Raji (cell line): Measurements from ENCODE around the gene SPPL2A.
A peak's percentile ranks its signal among the peaks of the same experiment; 100 is the strongest.

ENCODE experiments used
- POLR2A ChIP-seq: IDR thresholded peaks from 2 replicates; pipeline ENCODE4 v1.6.1; 2011; ENCODE audit warnings: low read depth, low read length, control low read depth; ENCODE audit not compliant: insufficient read depth

SPPL2A gene, protein sequence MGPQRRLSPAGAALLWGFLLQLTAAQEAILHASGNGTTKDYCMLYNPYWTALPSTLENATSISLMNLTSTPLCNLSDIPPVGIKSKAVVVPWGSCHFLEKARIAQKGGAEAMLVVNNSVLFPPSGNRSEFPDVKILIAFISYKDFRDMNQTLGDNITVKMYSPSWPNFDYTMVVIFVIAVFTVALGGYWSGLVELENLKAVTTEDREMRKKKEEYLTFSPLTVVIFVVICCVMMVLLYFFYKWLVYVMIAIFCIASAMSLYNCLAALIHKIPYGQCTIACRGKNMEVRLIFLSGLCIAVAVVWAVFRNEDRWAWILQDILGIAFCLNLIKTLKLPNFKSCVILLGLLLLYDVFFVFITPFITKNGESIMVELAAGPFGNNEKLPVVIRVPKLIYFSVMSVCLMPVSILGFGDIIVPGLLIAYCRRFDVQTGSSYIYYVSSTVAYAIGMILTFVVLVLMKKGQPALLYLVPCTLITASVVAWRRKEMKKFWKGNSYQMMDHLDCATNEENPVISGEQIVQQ

GRCh38 chr15:50765195-50765967 is at the start of gene SPPL2A:
TSS of gene SPPL2A (minus strand) at chr15:50765706. CDS start at chr15:50765533, 173 bp downstream.
- TF ChIP-seq POLR2A = peak; percentile 93

DNA sequence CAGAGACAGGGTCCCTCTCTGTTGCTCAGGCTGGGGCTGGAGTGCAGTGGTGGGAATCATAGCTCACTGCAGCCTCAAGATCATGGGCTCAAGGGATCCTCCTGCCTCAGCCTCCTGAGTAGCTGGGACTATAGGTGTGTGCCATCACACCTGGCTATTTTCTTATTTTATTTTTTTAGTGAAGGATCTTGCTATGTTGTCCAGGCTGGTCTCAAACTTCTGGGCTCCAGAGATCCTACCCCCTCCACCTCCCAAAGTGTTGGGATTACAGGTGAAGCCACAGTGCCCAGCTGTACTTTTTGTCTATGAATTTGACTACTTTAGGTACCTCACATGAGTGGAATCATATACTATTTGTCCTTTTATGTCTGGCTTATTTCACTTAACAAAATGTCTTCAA is 49.1 kb upstream of the SPPL2A start:
- TF ChIP-seq POLR2A = no peak

- TF ChIP-seq POLR2A = no peak
Measured at GRCh38 chr15:50813865-50814264, 48.4 kb upstream of the SPPL2A start.

DNA sequence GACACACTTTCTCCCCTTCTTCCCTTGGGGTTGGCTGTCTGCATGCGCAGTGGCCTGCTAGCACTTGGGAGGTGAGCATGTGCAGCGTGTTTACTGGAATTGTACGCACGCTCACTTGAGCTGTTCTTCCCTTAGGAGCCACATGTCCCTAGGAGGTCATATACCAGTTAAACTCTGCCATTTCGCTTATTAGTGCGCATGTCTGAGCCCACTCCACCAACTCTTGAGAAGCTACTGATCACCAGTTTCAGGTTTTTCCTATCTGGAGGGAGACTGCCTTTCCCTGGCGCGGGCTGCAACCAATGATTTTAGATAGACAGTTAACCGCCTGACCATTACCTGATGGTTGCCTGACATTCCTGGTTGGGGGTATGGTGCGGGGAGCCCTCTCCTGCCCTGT is 47.6 kb upstream of the SPPL2A start:
- no peak for TF ChIP-seq POLR2A

DNA sequence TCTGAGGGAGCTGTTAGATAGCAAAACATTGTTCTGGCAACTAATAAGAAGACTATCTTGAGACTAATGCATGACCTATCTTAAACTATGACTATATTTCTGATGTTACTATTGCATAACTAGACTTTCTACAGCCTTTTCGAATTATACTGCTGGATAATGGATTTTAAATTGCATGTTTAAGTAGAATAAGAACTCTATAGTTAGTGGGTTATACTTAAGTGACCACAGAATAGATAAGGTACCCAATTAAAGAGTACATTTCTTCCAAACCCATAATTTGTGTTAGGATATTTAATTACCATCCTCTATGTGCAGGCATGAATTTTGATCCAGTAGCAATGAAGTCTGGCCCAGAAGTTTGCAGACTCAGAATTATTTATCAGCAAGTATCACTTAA is 44.6 kb upstream of the SPPL2A start:
- no peak for TF ChIP-seq POLR2A

GRCh38 chr15:50808728-50809127 is 43.2 kb upstream of the SPPL2A start:
- TF ChIP-seq POLR2A = no peak

DNA sequence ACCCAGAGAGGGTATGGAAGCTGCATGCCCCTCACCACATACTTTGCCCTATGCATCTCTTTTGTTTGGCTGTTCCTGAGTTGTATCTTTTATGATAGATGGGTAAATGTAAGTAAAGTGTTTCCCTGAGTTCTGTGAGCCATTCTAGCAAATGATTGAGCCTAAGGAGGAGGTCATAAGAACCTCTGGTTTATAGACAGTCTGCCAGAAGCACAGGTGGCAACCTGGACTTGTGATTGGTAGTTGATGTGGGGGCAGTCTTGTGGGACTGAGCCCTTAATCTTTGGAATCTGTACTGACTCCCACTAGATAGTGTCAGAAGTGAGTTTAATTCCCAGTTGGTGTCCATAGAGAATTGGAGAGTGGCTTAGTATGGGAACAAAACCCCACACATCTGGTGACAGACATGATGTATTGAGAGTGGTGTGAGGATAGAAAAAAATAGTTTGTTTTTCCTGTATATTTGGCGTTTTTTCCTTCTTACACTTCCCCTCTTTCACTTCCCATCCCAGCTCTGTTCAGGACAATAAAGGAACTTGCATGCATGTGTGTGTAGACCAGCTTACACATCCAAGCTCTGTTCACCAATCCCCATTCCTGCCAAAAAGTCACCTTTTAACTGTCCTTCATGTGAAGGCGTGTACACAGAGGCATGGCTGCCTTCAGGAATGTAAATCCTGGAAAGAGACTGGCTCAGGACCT is 38.1 kb upstream of the SPPL2A start:
- no peak for TF ChIP-seq POLR2A

- no peak for TF ChIP-seq POLR2A
Measured at GRCh38 chr15:50800715-50801114, 35.2 kb upstream of the SPPL2A start.

DNA sequence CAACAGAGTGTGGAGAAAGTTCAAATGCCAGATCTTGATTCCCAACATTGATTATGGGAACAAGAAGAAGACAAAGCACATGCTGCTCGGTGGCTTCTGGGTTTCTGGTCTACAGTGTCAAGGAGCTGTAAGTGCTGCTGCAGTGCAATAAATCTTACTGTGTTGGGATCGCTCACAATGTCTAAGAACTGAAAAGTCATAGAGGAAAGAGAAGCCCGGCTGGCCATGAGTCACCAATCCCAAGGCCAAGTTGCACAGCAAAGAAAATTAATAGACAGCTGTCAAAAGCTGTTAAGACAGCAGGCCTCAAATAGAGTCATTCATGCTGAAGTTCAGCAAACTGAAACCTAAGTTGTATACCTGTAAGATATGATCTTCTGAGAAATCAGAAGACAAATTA is 33.2 kb upstream of the SPPL2A start:
- TF ChIP-seq POLR2A = no peak

- no peak for TF ChIP-seq POLR2A
Measured at GRCh38 chr15:50797926-50798325, 32.4 kb upstream of the SPPL2A start.

- no peak for TF ChIP-seq POLR2A
Measured at GRCh38 chr15:50791486-50791885, 26.0 kb upstream of the SPPL2A start.

- no peak for TF ChIP-seq POLR2A
Measured at GRCh38 chr15:50790778-50791453, 25.4 kb upstream of the SPPL2A start.

DNA sequence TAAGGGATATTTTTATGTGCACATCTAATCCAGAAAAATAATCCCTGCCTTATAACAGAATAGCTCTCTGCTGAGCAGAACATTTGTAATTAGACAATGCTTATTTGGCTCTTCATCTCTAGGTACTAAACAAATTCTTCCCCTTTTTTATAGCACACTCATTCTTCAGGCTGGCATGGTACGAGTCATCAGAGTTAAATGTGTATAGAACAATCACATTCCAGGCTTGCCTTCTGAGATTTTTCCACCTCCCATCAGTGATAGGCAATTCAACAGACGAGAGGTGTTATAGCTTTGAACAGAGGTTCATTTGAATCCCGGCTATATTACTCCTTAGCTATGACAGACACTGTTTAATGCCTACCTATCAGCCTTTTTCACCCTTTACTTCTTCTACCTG is 21.4 kb upstream of the SPPL2A start:
- TF ChIP-seq POLR2A = no peak

GRCh38 chr15:50786438-50786837 is 20.9 kb upstream of the SPPL2A start:
- TF ChIP-seq POLR2A = no peak

- TF ChIP-seq POLR2A = no peak
Measured at GRCh38 chr15:50783895-50784294, 18.4 kb upstream of the SPPL2A start.

- no peak for TF ChIP-seq POLR2A
Measured at GRCh38 chr15:50783411-50783810, 17.9 kb upstream of the SPPL2A start.

GRCh38 chr15:50778086-50778485 is 12.6 kb upstream of the SPPL2A start:
- TF ChIP-seq POLR2A = no peak
